ENCODE results near the gene TRIML1. TPM values are rescaled to one million over a fixed set of nuclear protein-coding genes. Genes with fewer than 3 reads are reported as not detected.

The TRIML1 gene
- total RNA-seq: not detected
- long read RNA-seq: 0 reads

DNA sequence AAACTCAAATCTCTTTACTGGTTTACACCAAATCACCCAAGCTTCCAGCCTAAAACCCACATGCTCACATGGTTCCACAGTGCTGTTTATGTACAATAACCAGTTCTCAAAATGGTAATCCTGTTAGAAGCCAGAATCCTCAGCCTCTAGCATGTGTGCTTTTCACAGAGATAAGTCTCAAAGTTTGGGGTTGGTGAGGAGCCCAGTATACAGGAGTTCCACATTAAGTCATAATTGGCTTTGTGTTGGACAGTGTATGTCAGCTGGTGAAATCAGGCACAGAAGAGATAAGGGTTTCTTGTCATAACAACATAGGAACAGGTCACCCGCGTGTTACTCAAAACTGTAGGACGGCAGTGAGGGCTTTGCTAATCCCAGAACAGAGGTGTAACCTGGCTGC is at the start of gene TRIML1:
TRIML1 (plus strand) TSS at position 301 of the 400 bp plus-strand sequence. CDS start 118 bp downstream, outside the sequence.
- intact Hi-C loops (cut with DNase I): no loop called here
- DNase-seq (ENCODE audit: low spot score): no peak

DNA sequence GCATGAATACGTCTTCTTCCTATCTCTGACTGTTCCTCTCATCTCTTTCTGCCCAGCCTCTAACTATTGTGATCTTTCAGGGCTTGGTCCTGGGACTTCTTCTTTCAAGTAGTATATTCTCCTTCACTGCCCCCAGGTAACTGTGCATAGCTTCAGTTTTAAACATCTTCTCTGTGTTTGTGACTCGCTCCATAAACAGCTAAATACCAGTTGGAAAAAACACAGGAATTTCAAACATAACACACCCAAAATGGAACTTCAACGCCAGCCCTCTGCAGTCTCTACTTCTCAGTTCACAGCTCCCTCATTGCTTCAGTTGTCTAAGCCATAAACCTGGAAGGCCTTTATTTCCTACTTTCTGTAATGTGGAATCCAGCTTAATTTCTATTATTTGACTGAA is 46.4 kb upstream of the TRIML1 start:
- no peak for DNase-seq (ENCODE audit: low spot score)
- intact Hi-C loops (cut with DNase I): no loop called here

- no peak for DNase-seq (ENCODE audit: low spot score)
- intact Hi-C loops (cut with DNase I): no loop called here
These were observed 32.8 kb upstream of the TRIML1 start for GRCh38 chr4:188106454-188106853.

- intact Hi-C loops (cut with DNase I): no loop called here
- DNase-seq (ENCODE audit: low spot score): no peak
These were observed 31.1 kb upstream of the TRIML1 start for GRCh38 chr4:188107931-188108843.

GRCh38 chr4:188109157-188109755 is 30.0 kb upstream of the TRIML1 start, which contains the start of gene TRIML2:
TSS of gene TRIML2 (minus strand) at chr4:188109603. CDS start at chr4:188105368, 4,235 bp downstream.
- DNase-seq (ENCODE audit: low spot score): no peak
- intact Hi-C loops (cut with DNase I): no loop called here

- DNase-seq (ENCODE audit: low spot score): no peak
- intact Hi-C loops (cut with DNase I): no loop called here
These were observed 29.2 kb upstream of the TRIML1 start for GRCh38 chr4:188110036-188110435.

DNA sequence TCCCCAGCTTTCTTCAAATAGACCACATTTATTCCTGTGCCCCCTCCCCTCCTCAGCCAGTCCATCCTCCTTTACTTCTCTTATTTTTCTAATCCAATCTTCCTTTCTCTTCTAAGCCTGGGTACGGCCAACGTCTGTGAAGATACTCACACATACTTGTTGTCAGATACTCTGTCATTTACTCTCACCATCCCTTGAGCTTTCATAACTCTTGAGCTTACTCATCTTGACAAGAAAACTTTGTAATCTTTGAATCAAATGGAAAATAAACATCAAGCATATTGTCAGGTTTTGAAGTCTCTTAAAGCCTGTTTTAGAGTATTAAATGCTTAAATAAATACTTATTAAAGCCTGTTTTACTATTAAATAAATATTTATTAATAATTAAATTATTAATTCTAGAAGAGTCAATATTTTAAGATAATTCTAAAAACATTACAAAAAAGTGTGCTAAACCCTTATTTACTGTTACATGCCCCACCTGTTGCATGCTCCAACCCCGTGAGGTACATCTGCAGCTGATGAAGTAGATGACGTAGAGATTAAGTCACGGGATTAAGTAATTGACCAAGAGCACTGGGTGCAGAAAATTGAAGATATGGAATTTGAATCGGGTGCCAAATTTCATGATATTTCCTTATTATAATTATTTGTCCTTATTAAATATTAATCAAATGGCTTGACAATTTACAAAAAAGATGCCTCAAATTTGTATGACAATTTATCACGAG is 28.3 kb upstream of the TRIML1 start:
- intact Hi-C loops (cut with DNase I): no loop called here

GRCh38 chr4:188111955-188112354 is 27.3 kb upstream of the TRIML1 start:
- DNase-seq (ENCODE audit: low spot score): no peak
- intact Hi-C loops (cut with DNase I): no loop called here

More for the DNA sequence above, 28.3 kb upstream of the TRIML1 start:
- no peak for DNase-seq (ENCODE audit: low spot score)

- intact Hi-C loops (cut with DNase I): no loop called here
- DNase-seq (ENCODE audit: low spot score): no peak
These were observed 26.1 kb upstream of the TRIML1 start for GRCh38 chr4:188113156-188113555.

DNA sequence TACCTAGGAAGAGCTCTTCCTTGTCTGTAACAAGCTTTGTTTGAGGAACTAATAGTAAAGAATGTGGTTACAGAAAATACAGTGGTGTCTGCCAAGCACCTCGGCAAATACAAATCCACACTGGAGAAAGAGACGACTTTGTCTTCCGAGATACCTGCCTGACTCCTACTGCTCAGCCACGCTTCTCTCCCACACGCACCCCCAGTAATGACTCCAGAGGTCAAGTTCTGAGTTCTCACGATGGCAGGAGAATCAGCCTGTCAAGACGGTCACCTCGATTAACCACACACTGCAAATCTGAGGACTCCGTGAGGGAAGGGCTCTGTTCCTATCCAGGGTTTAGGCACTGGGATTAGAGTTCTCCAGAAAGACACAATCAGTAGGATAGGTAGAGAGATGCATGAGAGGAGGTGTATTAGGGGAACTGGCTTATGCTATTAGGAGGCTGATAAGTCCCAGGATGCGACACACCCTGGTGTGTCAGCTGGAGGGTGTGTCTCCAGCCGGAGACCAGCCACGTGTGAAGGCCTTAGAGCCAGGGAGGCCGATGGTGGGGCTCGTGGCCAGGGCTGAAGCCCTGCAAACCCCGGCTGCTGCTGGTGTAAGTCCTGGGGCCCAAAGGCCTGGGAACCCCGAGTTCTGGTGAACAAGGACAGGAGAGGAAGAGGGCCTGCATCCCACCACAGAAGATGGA is 21.5 kb upstream of the TRIML1 start:
- intact Hi-C loops (cut with DNase I): no loop called here
- DNase-seq (ENCODE audit: low spot score): no peak

DNA sequence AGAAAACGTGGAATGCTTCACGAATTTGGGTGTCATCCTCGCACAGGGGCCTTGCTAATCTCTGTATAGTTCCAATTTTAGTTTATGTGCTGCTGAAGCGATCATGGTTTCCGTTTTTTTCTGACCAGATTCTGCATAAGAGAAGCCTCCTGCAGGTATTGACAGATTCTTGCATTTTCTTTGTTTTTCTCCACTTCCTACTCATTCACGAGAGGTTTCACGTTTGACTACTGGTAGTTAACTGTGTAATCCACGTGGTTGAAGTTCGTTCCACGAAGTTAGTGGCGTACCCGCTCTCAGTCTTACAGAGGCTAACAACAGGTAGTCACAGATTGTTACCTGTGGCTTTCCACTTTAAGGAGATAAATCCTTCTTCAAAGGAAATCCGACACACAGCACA is 17.7 kb upstream of the TRIML1 start:
- DNase-seq (ENCODE audit: low spot score): no peak
- intact Hi-C loops (cut with DNase I): no loop called here

- DNase-seq (ENCODE audit: low spot score): no peak
- intact Hi-C loops (cut with DNase I): no loop called here
These were observed 11.9 kb upstream of the TRIML1 start for GRCh38 chr4:188127214-188127874.

DNA sequence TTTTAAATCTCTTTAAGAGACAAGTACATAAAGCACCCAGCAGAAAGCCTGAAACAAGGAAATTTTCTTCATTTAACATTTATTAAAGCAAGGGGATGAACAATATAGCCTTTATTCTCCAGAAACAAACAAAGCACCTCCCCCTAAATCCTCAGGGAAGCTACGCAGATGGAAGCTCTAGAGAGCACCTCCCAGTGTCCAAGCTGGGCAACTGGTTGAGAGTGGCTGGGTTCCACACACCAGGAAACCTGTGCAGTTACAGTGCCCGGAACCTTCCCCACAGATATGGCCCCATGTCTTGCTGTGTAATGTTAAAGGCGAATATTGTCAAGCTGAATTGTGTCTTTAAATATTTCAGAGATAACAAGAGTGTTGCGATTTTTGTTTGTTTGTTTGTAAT is 8.9 kb upstream of the TRIML1 start:
- no peak for DNase-seq (ENCODE audit: low spot score)
- intact Hi-C loops (cut with DNase I): no loop called here

- DNase-seq (ENCODE audit: low spot score): no peak
- intact Hi-C loops (cut with DNase I): no loop called here
These were observed 7.0 kb upstream of the TRIML1 start for GRCh38 chr4:188132232-188132631.

- intact Hi-C loops (cut with DNase I): no loop called here
- DNase-seq (ENCODE audit: low spot score): no peak
These were observed 1.0 kb upstream of the TRIML1 start for GRCh38 chr4:188138227-188138626.

DNA sequence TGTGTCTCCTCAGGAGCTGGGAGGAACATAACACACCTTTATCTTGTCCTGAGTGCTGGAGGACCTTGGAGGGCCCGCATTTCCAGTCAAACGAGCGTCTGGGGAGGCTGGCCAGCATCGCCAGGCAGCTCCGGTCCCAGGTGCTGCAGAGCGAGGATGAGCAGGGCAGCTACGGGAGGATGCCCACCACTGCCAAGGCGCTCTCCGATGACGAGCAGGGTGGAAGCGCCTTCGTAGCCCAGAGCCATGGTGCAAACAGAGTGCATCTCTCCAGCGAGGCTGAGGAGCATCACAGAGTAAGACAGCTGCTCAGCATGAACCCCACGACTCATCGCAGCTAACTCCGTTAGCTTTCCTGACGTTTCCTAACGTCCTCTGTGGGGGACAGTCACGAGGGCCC is 430 bp downstream of the TRIML1 start:
- intact Hi-C loops (cut with DNase I): no loop called here
- DNase-seq (ENCODE audit: low spot score): no peak

DNA sequence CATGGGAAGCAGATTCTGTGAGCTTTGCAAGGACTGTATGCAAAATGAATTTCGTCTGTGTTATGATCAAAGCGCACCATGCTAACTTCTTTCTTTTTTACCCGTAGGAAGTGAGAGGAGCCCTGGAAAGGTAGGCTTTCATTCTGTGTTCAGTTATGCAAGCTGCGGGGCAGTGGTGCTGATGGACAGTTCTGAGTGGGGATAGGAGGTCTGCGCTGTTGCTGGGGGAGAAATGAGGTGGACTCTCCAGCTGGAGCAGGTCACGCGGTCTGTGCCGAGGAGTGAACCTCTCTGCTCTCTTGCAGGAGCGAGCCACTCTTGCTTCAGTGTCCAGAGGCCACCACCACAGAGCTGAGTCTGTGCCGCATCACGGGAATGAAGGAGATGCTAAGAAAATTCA is 4.5 kb downstream of the TRIML1 start:
- intact Hi-C loops (cut with DNase I): no loop called here
- no peak for DNase-seq (ENCODE audit: low spot score)

GRCh38 chr4:188145601-188146000 is 6.4 kb downstream of the TRIML1 start:
- DNase-seq (ENCODE audit: low spot score): no peak
- intact Hi-C loops (cut with DNase I): no loop called here

GRCh38 chr4:188146618-188147017 is 7.4 kb downstream of the TRIML1 start:
- intact Hi-C loops (cut with DNase I): no loop called here

More at GRCh38 chr4:188146618-188147017, 7.4 kb downstream of the TRIML1 start:
- no peak for DNase-seq (ENCODE audit: low spot score)

Measured in cardiac septum (tissue), 1 donor.